Tongue (tissue), 2 donors: ENCODE data around the gene RER1. TPM values are rescaled to one million over a fixed set of nuclear protein-coding genes. Genes with fewer than 3 reads are reported as not detected.

Experiments
- DNase-seq: peaks from one replicate; pipeline ENCODE4 v3.0.0-alpha.2; 2015
- total RNA-seq: library from RNA; depleted of rRNA; stranded (reverse); fragments of >200 nt; gene quantifications from one replicate; pipeline ENCODE4 v1.2.3, GENCODE V29; 2014

RER1 gene
- total RNA-seq, 1 donor from 2014 or later: 56.2 TPM

DNA sequence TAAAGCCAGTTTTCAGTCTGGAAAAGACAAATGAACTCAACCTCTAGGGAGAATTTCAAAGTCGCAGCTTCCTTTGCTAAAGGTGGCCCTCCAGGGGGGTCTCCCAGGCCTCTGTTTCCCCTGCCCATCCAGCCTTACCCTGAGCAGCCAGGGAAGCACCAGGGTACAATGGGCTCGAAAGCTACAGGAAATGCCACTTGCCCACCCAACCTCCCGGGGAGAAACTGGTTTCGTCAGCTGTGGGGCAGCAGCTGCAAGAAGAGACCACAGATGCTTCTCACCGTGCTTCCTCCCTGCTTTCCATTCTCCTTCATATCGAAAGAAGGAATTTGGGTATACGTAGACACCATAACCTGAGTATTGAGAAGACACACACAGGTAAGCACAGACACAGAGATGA, 2.0 kb upstream of the RER1 start:
- DNase-seq: no peak

DNA sequence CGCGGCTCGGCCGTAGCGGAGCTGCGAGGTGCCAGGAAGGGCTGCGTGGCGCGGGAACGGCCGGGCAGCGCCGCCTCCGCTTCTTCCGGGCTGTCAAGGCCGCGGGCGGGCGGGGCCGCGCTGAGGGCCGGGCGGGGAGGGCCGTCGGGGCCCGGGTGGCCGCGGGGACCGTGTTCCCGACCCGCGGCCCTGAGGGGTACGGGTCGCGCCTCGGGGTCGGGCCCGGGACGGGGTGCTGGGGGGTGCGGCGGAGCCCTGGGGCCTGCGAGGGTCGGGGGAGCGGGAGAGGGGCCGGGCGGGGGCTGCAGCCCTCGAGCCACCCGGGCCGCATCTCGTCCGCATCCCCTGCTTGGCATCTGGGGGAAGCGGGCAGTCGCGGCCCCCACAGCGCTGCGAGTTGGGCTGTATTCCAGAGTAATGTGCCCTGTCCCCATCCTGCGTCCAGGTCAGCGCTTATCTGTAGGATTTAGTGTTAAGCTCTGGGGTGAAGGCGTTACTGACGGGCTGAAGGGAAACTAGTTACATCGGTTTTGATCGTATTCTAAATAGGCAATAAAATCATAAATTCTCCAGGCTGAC, 379 bp downstream of the RER1 start:
- DNase-seq: no peak

DNA sequence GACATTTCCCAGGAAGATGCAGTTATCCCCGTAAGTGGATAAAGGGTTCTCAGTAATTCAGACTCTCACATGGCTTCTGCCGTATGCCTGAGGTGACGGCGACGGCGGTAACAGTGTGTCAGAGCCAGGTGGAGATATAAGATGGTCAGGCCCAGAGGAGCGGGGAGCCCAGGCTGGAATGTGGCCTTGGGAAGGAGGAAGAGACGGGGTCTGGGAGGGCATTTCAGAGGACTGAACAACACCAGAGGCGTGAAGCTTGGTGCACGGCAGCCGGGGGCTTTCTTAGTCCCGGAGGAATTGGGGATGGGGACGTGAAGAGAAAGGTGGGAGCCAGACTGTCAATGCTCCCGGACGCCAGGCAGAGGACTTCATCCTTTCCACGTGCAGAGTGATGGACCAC, 1.0 kb downstream of the RER1 start:
- DNase-seq: no peak

DNA sequence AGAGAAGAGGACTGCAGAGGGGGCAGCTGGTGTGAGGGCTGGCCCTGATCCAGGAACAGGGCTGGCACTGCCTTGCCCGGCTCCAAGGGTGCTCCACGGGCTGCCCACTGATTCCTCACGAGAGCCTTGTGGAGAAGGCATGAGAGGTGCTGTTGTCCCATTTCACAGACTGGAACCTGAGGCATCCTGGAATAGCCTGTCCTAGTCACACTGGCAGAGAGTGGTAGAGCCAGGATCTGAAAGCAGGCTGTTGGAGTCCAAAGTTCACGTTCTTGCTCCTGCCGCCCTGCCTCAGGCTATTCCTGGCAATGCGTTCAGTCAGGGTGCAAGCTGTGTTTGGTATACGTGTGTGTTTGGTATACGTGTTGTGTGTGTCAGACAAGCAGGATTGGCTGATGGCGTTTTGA, 1.8 kb downstream of the RER1 start:
- no peak for DNase-seq

DNA sequence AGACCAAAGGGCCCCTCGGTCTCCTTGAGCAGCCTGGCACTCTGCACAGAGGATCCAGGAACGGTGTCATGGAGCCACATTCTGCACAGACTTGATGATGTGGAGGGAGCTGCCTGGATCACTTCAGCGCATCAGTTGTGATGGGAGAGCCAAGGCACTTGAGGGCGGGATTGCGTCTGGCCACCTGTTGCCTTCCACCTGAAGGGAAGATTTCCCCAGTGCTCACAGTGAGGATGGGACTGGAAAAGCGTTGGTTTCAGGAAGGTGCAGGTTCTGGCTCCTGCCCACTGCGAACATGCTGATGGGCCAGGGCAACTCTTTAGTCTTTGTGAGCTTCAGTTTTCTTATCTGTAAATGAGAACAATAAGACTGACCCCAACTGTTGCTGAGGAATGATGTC, 2.6 kb downstream of the RER1 start:
- DNase-seq: no peak

DNA sequence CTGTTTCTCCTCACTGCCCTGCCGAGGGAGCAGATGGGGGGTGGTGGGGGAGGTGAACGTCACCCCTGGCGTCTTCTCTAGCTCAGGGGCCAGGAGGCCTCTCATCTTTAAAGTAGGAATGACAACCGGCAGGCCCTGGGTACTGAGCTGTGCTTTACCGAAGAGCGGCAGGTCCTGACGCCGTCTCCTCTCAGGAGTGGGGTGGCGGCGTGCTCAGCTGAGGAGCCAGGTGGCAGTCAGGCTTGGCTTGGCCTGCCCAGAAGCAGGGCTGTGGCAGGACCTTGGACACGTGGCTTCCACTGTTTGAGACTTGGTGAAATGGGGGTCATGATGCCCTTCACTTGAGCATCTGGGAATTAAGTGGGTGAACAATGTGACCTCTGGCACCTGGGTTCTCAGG, 3.1 kb downstream of the RER1 start:
- DNase-seq: no peak

DNA sequence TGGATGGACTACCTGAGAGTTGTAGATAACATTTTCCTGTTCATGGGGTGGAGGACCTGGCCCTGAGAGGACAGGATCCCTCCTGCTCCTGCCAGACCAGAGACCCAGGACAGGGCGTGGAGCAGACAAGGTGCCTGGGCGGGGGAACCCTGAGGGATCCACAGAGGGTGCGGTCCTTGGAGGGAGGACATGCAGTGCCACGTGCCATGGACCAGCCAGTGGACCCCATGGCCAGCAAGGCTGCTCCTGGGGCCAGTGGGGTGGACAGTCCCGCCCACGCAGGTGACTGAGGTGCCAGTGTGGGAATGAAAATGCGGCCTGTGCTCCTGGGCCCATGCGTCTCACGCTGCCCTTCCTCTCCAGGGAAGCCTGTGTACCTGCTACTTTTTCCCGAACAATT, 3.6 kb downstream of the RER1 start:
- no peak for DNase-seq

DNA sequence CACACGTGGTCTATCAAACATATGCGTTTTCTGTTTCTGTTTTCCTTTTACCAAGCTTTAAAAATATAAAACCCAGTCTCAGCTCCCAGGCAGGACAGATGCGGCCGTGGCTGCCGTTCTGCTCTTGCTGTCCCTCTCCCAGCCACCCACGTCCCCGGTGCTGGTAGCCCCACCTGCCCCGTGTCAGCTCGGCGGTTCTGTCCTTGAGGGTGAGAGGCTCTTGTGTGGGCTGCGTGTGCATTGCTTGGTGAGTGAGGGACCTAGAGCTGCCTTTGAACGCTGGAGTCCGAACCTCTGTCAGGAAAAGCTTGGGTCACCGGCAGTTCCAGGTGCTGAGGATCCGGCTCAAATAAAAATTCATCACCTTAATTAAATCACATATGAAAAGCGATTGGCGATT, 4.4 kb downstream of the RER1 start:
- DNase-seq: no peak

DNA sequence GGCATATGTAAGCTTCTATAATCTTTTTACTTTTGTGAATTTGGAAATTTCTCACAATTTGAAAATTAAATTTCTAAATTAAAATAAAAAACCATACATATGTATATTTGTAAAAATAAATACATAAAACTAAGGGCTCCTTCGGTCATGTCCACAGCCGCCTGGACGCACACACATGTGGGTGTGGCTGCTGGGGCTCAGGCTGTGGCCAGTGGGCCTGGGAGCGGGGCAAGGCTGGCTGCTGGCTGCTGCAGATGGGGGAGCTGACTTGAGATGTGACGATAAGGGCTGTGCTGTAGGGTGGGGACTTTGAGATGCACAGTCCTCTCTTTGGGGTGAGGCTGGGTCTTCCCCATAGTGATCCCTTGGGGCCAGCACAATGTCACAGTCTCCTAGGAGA, 4.8 kb downstream of the RER1 start:
- no peak for DNase-seq

DNA sequence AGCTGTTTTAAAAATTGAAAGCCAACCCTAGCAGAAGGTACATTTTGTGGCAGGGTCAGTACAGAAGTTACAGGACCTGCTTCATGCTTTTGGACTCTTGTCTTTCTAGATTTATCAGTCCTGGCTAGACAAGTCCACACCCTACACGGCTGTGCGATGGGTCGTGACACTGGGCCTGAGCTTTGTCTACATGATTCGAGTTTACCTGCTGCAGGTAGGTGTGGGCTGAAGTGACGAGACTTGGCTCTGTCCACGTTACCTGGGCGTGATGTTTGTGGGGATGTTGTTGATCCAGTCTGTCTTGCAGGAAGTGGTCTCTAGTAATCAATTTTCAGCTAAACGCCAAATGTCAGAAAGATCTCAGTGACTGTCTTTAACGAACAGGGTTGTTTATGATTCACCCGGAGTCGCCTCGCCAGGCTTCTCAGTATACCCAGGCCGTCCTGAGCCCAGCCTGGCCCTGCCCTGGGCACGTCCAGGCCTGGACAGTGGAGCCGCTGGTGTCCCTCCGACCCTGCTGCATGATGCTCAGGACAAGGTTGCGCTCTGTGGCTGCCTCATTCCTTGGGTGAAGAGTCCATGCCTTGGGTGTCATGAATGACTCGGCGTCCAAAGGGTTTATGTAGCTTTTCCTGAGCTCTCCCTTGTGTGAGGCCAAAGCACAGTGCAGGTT, 5.5 kb downstream of the RER1 start:
- no peak for DNase-seq

DNA sequence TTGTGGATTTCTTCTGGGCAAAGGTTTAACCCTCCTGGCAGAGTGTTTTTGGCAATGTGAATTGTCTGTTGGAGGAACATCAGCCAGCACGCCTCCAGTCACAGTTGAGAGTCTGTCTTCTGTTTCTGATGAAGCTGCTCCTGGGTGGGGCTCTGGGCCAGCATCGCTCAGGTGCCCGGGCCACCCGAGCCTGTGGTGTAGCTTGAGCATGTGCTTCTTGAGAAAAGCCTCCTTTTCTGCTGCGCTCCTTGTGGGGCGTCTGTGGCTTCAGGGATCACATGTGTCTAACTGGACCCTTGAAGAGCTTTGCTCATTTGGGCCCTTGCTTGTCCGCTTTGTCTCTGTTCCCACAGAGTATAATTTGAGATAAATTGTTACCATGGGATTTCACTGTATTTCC, 7.2 kb downstream of the RER1 start:
- DNase-seq: no peak

DNA sequence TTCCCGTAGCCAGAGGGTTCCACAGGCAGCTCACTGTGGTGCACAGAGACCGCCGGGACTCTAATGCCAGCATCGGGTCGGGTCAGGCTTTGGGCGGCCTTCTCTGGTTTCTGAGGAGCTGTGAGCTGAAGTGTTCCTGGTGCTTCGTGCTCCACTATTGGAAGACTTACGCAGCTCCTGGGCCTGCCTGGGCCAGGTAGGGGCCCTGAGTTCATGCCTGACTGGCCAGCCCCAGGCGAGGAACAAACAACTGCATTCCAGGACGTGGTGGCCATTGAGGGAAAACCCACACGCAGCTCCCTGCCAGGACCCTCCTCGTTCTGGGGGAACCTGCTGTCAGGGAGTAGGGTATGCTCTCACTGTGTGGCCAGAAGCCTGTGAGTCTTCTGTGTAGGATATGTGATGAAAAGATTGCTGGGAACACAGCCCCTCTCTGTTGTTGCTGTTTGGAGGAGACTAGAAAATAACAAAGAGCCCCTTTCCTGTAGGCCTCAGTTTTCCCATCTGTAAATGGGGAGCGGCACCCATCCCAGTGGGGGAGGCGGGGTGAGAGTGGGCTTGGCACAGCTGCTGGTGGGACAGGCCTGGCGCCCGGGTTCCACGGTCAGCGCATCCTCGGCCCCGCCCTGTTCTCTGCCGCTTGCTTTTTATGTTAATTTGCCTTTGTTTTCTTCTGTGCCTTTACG, 8.4 kb downstream of the RER1 start:
- no peak for DNase-seq

DNA sequence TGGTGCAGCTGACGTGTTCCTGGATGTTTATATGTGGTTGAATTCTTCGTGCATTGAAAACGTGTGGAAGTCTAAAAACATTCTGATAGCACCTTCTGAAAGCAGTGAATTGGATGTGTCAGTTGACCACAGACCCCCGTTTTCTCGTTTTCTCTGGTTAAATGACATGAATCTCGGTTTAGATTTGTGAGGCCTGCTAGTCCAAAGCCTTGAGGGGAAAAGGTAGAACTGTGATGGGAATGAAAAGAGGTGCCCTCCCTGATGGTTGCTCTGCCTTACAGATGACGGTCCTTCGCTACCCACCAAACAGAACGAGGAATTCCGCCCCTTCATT, 8.9 kb downstream of the RER1 start:
- DNase-seq: no peak

DNA sequence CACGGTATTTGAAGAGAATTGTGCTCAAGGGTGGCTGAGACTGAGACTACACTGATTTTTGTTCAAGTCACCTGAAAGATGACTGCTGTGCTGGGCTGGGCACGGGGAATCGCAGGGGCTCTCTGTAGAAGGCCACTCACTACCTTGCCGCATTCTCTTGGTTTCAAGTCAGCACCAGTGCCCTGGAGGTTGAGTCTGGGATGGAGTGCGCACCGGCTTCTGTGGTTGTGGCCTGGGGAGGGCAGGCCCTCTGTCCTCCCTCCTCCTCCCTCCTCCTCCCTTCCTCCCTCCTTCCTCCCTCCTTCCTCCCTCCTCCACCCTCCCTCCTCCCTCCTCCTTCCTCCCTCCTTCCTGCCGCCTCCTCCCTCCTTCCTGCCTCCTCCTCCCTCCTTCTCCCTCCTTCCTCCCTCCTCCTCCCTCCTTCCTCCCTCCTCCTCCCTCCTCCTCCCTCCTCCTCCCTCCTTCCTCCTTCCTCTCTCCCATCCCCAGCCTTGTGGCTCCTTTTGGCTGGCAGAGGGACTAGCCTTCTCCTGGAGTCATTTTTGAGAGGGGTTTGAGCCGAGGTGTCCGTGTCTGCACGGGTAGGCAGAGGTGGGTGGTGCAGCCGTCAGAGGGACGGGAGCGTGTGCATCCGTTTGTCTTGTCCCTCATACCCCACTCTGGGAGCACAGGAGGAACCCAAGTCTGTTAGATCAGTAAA, 9.5 kb downstream of the RER1 start:
- no peak for DNase-seq

DNA sequence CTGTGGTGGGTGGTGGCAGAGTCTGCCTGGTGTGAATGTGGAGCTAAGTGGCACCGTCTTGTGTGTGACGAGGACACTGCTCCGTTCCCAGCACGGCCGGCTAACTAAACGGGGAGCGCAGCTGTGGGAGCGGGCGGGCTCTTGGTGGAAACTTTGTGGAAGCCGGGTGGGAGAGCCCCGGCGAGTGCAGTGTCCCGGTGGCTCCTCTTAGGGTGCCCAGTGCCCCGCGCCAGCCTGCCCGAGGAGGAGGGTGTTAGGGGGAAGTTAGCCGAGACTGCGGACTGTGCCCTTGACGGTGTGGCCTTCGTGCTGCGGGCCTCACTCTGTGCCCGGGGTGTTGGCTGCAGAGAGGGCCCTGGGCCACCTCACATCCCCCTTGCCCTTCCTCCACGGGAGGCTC, 10.8 kb downstream of the RER1 start:
- no peak for DNase-seq

DNA sequence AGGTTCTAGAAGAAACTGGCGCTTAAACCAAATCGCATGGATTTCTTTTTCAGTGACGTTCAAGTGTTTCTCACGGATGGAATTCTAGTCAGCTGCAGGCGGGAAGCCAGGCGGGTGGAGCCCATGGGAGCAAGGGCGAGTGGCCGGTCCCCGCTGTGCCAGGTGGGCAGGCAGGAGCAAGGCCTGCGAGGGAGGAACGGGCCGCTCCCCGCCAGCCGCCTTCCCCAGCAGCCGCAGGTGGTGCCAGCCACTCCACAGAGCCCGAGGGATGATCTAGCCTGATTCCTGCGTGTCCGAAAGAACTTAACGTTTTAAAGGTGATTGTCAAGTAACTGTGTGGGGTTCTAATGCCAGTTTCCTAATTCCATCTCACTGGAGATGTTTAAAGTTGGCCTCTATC, 11.6 kb downstream of the RER1 start:
- DNase-seq: no peak

DNA sequence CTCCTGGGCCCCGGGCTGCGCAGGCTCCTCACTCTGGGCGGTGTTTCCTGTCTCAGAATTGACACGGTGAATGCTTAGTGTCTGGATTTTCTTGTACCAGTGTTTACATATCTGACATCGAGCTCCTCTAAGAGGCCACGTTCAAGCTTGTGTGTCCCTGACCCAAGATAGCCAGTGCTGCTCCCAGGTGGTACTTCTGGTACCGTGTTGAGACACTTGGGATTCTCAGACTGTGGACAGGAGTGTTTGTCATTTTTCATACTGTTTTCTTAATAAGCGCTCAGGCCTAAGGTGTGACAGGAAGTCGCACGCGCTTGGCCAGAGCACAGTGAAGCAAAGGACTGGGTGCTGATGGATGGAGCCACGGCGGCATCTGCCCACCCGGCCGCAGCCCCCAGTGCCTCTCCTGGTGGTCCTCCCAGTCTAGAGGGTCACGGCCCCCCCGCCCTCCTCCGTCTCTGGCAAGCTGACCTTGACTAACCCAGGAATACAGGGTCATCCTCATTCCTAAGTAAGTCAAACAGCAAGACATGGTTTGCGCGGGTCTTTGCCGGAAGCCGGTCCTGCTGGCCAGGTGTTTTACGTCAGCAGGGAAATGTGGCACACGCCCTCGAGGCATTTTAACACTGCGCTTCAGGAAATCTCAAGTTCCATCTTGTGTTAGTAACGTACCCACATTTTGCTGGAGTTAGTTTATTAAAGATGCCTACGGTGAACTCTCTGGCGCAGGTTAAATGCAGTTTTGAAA, 12.7 kb downstream of the RER1 start:
- DNase-seq: no peak

DNA sequence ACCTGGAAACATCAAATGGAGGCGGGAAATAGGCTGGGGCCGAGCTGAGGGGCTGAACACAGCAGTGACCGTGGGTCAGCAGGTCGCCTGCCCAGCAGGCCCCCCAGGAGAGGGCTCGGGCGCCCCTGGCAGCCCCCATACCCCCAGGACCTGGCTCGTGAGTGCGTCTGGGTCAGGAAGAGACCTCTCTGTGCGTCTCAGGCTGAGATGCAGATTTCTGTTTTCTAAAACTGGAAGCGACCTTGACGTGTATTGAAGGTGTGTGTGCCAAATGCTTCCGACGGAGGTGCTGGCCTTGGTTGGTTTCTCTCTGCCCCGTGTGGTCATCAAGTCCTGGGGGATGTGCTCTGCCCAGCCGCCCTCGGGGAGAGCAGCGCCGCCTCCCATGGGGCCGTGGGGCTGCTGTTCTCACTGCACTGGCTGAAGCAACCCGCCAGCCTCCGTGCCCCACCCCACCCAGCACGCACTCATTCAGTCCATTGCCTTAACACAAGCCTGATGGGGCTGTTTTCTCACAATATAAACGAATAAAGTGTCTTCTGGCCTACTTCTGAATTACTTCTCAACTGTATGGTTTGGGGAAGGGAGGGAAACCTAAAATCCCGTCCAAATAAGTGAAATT, 13.4 kb downstream of the RER1 start:
- DNase-seq: no peak

DNA sequence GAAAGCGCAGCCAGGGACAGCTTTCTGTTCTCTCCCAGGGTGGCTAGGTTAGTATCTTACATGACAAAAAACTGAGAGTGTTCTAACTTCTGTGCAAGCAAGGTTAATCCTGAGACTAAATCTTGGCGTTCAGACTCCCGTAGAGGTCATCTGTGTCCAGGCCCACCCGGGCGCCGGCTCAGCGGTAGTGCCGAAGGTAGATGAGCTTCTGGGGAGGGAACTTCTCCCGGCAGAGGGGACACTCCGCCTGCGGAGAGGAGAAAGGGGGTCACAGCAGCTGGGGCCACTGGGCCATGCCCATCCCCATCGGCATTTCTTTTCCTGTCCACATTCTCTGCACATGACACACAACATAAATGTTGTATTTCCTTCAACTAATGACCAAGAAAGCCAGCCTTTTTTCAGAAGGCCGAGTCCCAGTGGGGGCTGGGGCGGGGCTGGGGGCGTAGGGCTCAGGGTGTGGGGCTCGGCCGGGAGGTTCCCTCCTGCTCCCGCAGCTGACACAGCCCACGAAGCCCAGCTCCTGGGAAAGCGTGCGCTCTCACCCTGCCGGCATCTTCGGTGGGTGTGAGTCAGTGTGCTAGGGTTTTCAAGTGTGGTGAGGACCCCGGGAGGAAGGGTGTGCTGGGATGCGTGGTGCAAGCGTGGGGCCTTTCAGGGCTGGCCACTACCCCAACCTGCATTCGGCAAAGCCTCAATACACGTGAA, 14.1 kb downstream of the RER1 start:
- no peak for DNase-seq

DNA sequence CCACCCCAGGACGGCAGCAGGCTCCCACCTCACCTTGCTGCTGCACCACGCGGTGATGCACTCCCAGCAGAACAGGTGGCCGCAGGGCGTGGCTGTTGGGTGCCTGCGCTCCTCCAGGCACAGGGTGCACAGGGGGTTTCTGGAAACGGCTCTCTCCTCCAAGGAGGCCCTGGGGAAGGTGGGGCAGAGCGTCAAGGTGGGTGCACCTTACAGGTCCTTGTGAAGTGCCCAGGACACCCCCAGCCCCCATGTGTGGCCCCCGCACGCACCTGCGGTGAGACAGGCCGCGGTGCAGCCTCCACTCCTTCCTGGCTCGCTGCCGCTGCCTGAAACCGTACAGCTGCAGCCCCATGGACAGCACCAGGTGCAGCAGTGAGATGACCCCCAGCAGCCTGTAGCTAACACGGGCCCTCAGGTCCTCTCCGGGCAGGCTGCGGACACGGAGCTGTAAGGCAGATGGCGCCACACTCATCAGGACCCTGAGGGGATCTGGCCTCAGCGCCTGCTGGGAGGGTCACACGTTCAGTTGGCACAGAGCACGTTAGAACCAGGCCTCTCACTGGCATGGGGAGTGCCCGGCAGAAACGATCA, 14.9 kb downstream of the RER1 start:
- DNase-seq: no peak
